PFSK-1 (cell line): ENCODE results near the gene RGS6.

Source experiments
- FOXP2 ChIP-seq: optimal IDR thresholded peaks from 2 replicates; pipeline ENCODE3; 2011; ENCODE audit warnings: borderline replicate concordance, control low read depth, inconsistent platforms; ENCODE audit not compliant: insufficient read depth; ENCODE audit errors: extremely low read length, extremely low read depth
- POLR2AphosphoS5 ChIP-seq: IDR thresholded peaks from 2 replicates; pipeline ENCODE4 v1.6.1; 2012; ENCODE audit warnings: low read depth, mild to moderate bottlenecking, control low read depth, low read length, moderate library complexity
- SIN3A ChIP-seq: IDR thresholded peaks from 2 replicates; pipeline ENCODE4 v1.6.1; 2012; ENCODE audit warnings: mild to moderate bottlenecking, low read length, moderate library complexity, borderline replicate concordance; ENCODE audit not compliant: insufficient read depth
- TAF1 ChIP-seq: IDR thresholded peaks from 2 replicates; pipeline ENCODE4 v1.6.1; 2012; ENCODE audit warnings: low read length, control low read depth, borderline replicate concordance; ENCODE audit not compliant: insufficient read depth
- TF ChIP-seq, protein P1 (sequence below), 2 experiments: IDR thresholded peaks; 2 replicates each; pipeline versions ENCODE4 v1.6.1 to v1.8.0; 2011 to 2012; ENCODE audit warnings: low read depth in 2 of 2, low read length in 2 of 2, control low read depth in 1 of 2, inconsistent platforms in 1 of 2, mild to moderate bottlenecking in 1 of 2, moderate library complexity in 1 of 2; ENCODE audit not compliant: insufficient read depth in 1 of 2

The RGS6 gene

GRCh38 chr14:71961972-71962371 is 29.7 kb downstream of the RGS6 start:
- TF ChIP-seq TAF1 (no peak), POLR2AphosphoS5 (no peak), FOXP2 (no peak), SIN3A (no peak)
- TF ChIP-seq, protein P1, sequence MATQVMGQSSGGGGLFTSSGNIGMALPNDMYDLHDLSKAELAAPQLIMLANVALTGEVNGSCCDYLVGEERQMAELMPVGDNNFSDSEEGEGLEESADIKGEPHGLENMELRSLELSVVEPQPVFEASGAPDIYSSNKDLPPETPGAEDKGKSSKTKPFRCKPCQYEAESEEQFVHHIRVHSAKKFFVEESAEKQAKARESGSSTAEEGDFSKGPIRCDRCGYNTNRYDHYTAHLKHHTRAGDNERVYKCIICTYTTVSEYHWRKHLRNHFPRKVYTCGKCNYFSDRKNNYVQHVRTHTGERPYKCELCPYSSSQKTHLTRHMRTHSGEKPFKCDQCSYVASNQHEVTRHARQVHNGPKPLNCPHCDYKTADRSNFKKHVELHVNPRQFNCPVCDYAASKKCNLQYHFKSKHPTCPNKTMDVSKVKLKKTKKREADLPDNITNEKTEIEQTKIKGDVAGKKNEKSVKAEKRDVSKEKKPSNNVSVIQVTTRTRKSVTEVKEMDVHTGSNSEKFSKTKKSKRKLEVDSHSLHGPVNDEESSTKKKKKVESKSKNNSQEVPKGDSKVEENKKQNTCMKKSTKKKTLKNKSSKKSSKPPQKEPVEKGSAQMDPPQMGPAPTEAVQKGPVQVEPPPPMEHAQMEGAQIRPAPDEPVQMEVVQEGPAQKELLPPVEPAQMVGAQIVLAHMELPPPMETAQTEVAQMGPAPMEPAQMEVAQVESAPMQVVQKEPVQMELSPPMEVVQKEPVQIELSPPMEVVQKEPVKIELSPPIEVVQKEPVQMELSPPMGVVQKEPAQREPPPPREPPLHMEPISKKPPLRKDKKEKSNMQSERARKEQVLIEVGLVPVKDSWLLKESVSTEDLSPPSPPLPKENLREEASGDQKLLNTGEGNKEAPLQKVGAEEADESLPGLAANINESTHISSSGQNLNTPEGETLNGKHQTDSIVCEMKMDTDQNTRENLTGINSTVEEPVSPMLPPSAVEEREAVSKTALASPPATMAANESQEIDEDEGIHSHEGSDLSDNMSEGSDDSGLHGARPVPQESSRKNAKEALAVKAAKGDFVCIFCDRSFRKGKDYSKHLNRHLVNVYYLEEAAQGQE (IDR thresholded peaks at IDR 0.05; ENCODE audit: insufficient read depth in 1 of 2, low read depth in 2 of 2, low read length in 2 of 2) = no peak

DNA sequence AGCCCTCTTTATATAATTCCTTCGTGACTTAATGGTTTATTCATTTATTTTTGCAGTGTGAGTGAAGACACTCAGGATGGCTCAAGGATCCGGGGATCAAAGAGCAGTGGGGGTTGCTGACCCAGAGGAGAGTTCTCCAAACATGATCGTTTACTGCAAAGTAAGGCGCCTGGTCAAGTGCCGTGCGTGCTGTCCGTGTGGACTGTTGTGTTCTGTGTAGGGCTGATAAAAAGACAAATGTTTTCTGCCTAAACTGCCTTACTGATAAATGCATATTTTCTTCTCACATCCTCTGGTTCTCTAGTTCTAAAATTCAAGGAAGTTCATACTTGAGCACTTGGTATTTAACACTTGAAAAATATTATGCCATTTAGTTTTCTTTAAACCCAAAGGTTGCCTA is 32.5 kb downstream of the RGS6 start:
- TF ChIP-seq FOXP2 (no peak), POLR2AphosphoS5 (no peak), TAF1 (no peak), SIN3A (no peak)
- TF ChIP-seq, protein P1 (IDR thresholded peaks at IDR 0.05; ENCODE audit: insufficient read depth in 1 of 2, low read depth in 2 of 2, low read length in 2 of 2) = no peak

DNA sequence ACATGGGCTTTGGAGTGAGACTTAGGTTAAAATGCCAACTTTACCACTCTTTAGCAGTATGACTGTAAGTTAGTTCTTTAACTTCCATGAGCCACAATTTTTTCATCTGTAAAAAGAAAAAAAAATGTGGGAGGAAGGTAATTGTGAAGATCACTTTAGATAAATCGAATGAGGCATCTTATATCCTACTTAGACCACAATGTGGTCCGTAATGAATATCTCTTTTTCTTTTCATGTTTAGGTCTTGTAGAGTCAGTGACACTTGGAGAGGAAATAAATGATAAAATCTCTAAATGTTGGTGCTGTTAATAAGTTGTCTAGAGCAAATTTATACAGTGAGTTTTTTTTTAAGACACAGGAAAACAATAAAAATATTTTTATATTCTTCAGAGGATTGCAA is 34.3 kb downstream of the RGS6 start:
- TF ChIP-seq, protein P1 (IDR thresholded peaks at IDR 0.05; ENCODE audit: insufficient read depth in 1 of 2, low read depth in 2 of 2, low read length in 2 of 2) = no peak
- TF ChIP-seq TAF1 (no peak), FOXP2 (no peak), SIN3A (no peak), POLR2AphosphoS5 (no peak)

GRCh38 chr14:71967704-71968103 is 35.5 kb downstream of the RGS6 start:
- no peak for TF ChIP-seq FOXP2
- TF ChIP-seq SIN3A = no peak
- TF ChIP-seq, protein P1 (IDR thresholded peaks at IDR 0.05; ENCODE audit: insufficient read depth in 1 of 2, low read depth in 2 of 2, low read length in 2 of 2) = no peak
- no peak for TF ChIP-seq POLR2AphosphoS5
- TF ChIP-seq TAF1 = no peak

GRCh38 chr14:71970272-71970671 is 38.0 kb downstream of the RGS6 start:
- TF ChIP-seq, protein P1 (IDR thresholded peaks at IDR 0.05; ENCODE audit: insufficient read depth in 1 of 2, low read depth in 2 of 2, low read length in 2 of 2) = no peak
- TF ChIP-seq FOXP2 (no peak), TAF1 (no peak), SIN3A (no peak), POLR2AphosphoS5 (no peak)
